GM12801 (cell line): ENCODE data around the gene SCUBE1.

Experiments used
- TF ChIP-seq, protein P1 (sequence below): IDR thresholded peaks from one replicate; pipeline ENCODE4 v1.5.1; 2011; ENCODE audit warnings: control low read depth; ENCODE audit not compliant: insufficient read length; ENCODE audit errors: extremely low read depth

The SCUBE1 gene

DNA sequence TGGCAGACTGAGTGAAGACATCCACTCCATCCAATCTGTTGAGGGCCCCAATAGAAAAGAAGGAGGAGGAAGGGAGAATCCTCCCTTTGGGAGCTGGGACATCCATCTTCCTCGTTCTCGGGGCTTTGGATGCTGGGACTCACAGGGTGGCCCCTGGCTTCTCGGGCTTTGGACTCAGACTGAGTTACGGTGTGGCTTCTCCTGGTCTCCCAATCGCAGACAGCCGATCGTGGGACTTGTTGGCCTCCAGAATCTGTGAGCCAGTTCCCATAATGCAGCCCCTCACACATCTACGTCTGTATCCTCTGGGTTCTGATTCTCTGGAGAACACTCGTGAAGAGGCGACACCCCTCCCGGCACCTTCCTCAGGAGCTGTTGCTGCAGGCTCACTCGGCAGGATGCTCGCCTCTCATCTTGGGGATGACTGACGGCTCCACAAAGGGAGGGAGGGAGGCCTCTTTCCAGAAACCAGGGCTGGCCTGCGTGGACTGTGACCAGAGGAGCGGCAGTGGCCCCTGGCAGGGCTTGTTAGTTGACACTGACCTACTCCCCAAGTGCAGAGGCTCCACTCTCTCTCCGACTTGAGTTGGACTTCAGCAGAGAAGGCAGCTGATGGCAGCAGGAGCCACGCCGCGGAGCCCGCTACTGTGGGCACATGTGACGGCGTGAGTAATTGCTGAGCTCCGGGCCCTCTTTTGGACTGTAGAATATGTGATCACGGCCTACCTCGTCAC lies 141.5 kb downstream of the SCUBE1 start:
- TF ChIP-seq, protein P1, sequence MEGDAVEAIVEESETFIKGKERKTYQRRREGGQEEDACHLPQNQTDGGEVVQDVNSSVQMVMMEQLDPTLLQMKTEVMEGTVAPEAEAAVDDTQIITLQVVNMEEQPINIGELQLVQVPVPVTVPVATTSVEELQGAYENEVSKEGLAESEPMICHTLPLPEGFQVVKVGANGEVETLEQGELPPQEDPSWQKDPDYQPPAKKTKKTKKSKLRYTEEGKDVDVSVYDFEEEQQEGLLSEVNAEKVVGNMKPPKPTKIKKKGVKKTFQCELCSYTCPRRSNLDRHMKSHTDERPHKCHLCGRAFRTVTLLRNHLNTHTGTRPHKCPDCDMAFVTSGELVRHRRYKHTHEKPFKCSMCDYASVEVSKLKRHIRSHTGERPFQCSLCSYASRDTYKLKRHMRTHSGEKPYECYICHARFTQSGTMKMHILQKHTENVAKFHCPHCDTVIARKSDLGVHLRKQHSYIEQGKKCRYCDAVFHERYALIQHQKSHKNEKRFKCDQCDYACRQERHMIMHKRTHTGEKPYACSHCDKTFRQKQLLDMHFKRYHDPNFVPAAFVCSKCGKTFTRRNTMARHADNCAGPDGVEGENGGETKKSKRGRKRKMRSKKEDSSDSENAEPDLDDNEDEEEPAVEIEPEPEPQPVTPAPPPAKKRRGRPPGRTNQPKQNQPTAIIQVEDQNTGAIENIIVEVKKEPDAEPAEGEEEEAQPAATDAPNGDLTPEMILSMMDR: no peak

DNA sequence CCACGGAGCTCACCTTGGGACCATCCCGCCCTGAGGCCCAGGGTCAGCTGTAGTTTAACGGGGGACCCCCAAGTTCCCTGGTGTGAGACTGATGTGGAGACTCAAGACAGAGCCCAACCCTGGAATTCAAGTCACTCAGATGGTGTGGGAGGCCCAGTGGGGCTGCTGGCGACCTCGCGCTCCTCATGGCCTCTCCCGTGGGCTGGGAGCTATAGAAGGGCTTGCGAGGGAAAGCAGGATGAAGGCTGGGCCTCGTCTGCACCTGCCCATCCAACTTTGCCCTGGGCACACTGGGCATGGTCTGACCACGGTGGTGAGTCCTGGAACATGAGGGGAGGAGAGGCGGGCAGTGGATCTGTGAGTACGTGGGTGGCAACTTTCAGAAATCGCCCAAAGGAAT lies 142.6 kb downstream of the SCUBE1 start:
- TF ChIP-seq, protein P1: no peak

DNA sequence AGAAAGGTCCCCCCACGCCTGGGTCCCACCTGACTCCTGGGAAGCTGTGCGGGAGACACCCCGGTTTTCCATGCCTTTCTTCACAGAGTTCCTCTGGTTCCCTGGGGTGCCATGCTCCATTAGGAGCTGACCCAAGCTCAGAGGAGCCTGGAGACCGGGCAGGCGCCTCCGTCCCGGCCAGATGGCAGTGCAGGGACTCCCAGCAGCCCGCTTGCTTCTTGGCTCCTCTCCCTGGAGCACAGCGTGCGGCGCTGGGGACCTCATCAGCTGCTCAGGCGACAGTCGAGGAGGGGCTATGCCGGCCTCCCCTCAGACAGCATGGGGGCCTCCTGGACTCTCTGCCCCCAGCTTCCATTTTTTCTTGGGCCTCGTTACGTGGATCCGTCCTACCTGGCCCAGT lies 143.1 kb downstream of the SCUBE1 start:
- TF ChIP-seq, protein P1: no peak

DNA sequence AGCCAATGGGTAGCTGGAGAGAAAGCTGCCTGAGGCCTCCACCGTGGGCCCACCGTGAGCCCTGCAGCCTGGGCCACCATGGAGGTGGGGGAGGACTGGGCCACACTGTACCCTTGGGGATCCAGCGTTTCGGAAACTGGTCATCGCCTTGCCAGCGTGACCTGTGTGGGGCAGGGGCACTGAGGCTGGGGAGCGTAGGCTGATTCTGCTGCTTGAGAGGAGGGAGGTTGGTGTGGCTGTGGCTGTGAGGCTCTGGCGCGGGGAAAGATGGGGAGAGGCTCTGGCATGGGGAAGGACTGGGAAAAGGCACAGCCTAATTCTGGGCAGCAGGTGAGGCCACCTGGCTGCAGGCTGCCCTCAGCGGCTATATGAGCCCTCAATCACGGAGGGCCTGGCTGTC lies 143.6 kb downstream of the SCUBE1 start:
- TF ChIP-seq, protein P1: no peak

DNA sequence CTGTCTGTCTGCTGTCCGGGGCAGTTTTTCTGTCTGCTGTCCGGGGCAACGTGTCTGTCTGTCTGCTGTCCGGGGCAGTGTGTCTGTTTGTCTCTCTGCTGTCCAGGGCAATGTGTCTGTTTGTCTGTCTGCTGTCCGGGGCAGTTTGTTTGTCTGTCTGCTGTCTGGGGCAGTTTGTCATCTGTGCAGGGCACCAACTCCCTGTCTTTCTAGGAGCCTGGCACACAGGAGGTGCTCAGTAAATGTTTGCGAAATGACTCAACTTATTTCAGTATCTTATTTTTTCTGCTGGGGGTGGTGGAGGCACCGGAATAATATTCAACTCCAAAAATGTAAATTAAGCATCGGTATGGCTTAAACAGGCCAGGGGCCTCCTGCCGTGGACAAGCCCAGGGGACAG lies 144.2 kb downstream of the SCUBE1 start:
- TF ChIP-seq, protein P1: no peak

DNA sequence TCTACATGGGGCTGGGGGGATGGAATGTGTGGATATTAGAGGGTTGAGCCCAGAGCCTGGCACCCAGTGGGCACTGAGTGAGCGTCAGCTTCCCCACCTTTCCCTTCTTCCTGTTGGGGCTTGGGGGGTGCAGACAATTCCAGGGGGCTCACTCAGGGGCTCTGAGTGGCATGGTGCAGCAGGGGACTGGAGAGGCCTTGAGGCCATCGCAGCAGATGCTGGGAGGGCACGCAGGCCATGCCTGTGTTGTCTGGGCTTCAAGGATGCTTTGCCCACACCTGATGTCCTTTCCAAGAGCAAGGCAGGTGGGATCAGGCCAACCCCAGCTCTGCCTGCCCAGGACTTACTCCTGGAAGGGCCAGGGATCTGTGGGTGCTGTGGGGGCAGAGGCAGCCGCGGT lies 145.0 kb downstream of the SCUBE1 start:
- TF ChIP-seq, protein P1: no peak

DNA sequence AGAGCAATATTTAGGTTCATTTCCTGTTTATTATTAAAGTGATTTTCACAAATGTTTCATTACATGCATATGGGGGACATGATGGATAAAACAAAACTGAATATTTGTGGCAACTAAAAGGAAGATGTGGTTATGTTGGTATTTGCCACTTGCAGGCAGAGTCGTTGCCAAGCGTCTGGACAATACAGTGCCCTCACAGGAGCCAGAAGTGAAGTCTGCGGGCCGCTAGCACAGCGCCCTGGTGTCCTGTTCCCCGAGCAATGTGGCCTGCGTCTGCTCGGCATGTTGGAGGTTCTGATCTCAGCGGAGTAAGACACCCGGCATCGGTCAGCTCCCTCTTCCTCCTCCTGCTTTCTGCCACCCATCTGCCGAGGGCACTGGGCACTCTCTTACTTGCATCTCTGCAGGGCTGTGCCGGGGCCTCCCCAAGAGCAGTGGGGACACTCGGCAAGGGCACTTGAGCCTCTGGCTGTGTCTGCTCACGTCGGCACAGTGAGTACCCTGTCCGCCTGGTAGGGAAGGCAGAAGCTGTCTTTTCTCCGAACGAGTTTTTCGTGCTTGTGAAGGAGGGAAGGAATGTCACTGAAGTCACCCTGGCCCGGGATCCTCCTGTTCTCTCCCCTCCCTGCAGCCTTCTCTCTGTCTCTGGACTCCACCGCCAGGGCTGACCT lies 145.8 kb downstream of the SCUBE1 start:
- TF ChIP-seq, protein P1: no peak
